KBM-7 (cell line): Measurements from ENCODE around the gene CPA2.
"Not testable (repeated sequence)": the region's sequence is repeated elsewhere in the genome, so short reads cannot be mapped to it uniquely, and the experiment has no call there.

Experiments
- DNase-seq: peaks from one replicate; pipeline ENCODE4 v3.0.0-alpha.2; 2015
- in situ Hi-C: fragments of 300-500 bp; cut with MboI; formaldehyde crosslinking; loops from 2 replicates; pipeline ENCODE4 v1.14.3; 2020; ENCODE audit warnings: low sequenced_read_pairs, low pct_unique_long_range_greater_than_20kb, mixed read lengths

Gene CPA2

DNA sequence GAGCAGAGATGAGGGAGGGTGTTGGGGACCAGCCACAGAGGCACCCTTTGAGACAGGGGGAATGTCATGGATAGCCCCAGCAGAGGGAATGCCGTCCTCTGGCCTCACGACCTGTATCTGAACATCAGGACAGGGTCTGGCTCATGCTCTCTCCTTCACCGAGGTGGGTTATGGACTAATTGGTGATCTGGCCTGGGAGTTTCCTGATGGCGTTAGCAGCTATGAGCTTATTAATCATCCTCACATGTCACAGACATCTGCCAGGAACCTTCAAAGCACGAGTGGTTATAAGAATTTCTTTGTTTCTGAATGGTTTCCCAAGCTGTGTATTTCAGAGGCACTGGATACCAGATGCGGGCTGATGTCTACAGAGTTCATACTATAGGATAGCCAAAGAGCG lies 33.2 kb downstream of the CPA2 start:
- no peak for DNase-seq
- in situ Hi-C loops, result no loop called here

DNA sequence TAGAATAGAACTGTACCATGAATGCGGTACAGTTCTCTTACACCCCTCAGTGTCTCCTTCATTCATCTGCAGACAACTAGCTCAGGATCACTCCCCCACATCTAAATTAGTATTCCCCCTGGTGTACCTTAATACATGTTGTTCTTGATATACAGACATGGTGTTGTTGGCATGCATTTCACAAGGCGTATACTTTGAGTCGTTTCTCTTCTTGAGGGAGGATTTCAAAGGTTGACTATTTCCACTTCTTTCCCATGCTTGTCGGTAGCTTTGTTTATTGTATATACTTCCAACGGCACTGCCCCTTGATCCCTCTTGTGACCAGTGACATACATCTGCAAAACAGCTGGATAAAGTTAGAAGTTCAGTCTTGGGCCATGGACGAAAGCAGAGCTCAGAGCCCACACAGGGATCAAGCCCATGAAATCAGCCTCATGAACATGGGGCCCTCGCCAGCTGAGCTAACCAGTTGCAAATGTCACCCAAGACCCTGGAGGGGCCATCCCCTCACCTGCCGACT lies 34.9 kb downstream of the CPA2 start:
- no peak for DNase-seq
- in situ Hi-C loops, result no loop called here

DNA sequence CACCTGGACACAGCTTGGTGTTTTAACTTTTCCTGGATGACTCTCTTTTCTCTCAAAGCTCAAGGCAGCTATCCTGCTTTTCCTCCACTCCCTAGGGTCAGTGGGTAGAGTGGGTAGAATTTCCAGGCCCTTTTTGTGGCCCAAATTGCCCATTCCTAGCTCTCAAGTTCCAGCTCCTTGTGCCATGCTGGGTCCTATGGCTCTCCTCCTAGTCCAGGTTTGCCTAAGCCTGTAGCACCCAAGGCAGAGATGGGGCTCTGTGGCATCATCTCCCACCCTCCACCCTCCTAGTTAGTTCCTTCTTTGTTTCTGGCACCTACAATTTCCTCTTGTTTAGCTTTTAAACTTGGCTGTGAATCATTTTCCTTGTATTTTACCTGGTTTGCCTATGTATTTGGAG lies 36.0 kb downstream of the CPA2 start:
- no peak for DNase-seq
- in situ Hi-C loops, result no loop called here

DNA sequence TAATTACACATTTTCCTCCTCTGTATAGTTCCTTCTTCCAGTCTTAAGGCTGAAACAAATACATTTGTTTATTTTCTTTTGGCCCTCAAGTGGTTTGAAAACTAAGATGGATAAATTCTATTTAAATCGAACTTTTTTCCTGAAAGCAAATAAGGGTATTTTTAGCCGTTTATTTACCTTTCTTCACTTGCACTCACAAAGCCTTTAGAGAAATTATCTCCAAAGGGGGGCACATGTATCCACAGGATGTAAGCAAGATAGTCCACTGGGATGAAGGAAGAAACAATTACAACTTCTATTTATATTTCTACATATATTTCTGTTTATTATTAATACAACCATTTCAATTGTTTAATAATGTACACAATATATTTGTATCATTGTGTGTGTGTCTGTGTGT lies 36.5 kb downstream of the CPA2 start:
- no peak for DNase-seq
- in situ Hi-C loops, result no loop called here

DNA sequence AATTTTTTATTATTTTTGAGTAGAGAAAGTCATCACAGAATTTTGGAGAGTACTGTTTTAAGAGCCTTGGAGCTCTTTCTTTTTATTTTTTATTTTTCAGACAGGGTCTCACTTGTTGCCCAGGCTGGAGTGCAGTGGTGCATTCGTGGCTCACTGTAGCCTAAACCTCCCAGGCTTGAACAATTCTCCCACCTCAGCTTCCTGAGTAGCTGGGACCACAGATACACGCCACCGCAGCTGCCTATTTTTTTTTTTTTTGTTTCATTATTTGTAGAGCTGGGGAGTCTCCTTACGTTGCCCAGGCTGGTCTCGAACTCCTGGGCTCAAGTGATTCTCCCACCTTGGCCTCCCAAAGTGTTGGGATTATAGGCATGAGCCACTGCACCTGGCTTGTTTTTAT lies 36.9 kb downstream of the CPA2 start:
- in situ Hi-C loops, result no loop called here
- no peak for DNase-seq

DNA sequence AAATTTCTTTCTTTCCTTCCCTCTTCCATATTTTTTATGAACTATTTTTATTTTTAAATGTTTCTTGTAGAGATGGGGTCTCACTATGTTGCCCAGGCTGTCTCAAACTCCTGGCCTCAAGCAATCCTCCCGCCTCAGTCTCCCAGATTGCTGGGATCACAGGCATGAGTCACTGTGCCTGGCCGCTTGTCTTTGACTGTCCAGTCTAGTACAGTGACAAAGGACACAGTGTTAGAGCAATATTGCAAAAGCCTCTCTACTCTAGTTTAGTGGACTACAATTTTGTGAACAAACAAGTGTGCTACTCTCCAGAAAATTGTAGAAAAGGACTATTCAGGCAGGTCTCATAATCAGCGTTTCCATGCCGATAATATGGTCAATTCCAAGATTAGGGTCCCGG lies 37.3 kb downstream of the CPA2 start:
- in situ Hi-C loops, result no loop called here
- no peak for DNase-seq

DNA sequence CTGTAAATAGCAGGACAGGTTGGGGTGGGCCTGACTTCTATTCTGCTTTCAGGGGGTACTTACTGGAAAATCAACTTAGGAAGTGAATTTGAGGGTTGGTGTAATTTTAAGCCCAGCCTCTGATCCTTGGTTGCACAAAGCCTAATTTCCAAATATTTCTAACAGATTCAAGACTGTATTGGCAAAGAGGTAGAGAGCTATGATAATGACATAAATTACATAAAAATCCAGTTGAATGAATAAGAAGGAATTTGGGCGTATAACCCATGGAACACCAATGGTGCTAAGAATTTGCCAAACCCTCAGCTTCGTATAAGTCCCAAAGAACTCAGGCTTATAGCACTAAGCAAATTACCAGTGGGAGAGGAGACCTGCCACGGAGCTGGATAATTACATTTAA lies 38.2 kb downstream of the CPA2 start:
- no peak for DNase-seq
- in situ Hi-C loops, result no loop called here

DNA sequence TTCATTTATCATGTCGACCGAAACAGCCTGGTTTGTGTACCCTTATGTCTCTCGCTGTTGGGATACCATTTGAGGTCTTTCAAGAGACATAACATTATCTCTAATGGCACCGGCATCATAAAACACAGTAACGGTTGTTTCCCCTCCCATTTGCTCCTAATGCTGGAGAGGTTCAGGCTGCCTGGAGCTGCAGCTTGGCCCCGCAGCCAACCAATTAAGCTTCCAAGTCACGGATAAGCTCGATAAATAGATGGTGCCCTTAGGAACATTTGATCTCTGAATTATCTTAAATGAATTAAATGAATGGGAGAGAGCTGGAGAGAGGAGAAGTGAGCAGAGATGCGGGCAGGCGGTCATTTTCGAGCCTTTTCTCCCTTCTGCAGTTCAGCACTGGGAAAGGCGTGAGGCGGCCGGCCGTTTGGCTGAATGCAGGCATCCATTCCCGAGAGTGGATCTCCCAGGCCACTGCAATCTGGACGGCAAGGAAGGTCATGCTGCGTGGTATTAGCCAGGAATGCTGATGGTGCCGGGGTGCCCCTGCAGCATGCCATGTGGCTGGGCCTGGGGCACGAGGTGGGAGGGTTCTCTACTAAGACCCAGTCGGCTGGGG lies 38.9 kb downstream of the CPA2 start:
- in situ Hi-C loops, result no loop called here
- DNase-seq, result no peak

DNA sequence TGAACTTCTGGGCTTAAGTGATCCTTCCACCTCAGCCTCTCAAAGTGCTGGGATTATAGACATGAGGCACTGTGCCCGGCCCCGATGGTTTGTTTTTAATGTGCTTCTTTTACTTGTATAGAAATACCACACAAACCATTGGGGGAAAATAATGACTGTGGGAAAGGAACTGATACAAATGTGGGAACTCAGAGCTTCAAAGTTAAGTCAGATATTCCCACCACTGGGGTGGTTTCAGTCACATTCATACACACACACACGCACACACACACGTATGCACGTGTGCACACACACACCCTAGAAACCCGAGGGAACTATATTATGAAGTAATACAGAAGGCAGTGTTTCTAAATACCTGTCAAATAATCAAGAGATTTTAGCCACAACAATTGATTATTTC lies 43.3 kb downstream of the CPA2 start:
- in situ Hi-C loops, result no loop called here
- DNase-seq, result no peak

DNA sequence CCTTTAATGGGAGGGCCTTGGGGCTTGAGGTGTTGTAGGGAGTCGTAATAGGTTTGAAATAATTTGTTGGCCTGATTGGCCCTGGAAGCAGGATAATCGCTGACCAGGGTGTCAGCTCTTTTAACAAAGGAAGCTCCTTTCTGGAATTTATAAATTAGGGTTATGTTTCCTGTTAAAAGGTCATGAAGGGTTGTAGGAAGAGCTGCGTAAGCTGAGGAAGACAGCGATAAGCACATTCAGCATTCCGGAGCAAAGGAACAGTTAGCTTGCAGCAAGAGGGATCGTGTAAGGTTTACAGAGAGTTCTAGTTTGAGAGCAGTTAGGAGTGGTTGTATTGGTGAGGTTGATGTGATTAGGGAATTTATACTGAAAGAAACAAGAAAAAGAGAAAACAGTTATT lies 47.6 kb downstream of the CPA2 start:
- in situ Hi-C loops, result no loop called here

DNA sequence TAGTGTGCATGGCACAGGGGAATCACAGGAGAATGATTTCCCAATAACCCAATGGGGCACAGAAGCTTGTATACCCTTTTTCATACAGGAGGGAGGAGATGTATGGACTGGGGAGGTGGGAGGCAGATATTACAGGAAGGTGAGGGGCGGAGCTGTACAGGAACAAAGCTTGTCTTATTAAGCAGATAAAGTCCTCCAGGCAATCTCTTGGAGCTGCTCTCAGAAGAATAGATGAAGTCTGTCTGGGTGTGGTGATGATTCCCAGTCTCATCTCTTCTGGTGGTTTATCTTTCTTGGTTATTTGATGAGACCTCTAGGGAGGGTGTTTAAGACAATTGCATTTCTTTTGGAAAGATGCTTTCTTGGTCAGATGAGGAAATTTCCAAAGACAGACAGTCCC lies 52.9 kb downstream of the CPA2 start:
- no peak for DNase-seq
- in situ Hi-C loops, result no loop called here

More for the DNA sequence above, 47.6 kb downstream of the CPA2 start:
- DNase-seq, result no peak

DNA sequence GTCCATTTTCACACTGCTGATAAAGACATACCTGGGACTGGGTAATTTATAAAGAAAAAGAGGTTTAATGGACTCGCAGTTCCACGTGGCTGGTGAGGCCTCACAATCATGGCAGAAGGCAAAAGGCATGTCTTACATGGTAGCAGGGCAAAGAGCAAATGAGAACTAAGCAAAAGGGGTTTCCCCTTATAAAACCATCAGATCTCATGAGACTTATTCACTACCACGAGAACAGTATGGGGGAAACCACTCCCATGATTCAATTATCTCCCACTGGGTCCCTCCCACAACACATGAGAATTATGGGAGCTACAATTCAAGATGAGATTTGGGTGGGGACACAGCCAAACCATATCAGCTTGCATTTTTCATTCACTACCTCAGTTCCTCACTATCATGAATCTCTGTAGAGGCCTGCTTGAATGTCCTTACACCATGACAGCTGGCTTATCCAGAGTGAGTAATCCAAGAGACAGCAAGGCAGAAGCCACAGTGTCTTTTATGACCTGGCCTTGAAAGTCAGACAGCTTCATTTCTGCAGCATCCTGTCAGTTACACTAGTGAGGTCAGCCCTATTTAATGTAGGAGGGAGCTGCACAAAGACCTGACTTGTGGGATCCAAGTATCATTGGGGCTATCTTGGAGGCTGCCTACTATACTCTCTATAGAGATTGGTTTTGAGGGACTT lies 55.0 kb downstream of the CPA2 start:
- DNase-seq, in situ Hi-C loops: not testable (repeated sequence)

DNA sequence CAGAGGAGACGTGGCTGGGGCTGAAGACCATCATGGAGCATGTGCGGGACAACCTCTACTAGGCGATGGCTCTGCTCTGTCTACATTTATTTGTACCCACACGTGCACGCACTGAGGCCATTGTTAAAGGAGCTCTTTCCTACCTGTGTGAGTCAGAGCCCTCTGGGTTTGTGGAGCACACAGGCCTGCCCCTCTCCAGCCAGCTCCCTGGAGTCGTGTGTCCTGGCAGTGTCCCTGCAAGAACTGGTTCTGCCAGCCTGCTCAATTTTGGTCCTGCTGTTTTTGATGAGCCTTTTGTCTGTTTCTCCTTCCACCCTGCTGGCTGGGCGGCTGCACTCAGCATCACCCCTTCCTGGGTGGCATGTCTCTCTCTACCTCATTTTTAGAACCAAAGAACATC lies 56.0 kb downstream of the CPA2 start:
- in situ Hi-C loops, result no loop called here
- no peak for DNase-seq

DNA sequence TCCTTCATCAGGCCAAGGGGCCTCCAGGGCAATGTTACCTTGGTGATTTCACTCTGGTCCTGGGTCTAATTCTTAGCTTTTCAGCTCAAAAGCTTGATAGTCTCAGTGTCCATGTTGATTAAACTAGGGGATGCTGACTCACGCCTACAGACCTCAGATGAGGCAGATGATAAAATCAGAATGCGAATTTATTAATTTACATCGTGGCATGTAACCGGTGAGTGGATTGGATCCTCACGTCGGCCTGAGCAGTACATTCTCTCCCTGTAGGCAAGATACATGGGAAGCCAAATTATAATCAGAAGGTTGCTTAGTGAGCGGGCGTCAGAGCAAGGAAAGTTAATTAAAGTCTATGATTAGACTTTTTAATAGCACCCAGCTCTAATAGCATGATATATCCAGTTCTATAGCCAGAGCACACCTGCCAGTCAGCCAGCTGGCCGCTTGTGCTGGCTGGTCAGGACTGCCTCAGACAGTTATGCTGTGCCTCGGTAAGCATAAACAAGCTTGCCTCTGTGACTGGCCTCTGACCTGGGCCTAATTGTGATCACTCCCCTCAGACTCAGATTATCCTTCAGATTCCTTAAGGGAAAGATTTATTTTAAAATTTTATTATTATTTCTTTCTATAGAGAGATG lies 57.8 kb downstream of the CPA2 start:
- no peak for DNase-seq
- in situ Hi-C loops, result no loop called here

DNA sequence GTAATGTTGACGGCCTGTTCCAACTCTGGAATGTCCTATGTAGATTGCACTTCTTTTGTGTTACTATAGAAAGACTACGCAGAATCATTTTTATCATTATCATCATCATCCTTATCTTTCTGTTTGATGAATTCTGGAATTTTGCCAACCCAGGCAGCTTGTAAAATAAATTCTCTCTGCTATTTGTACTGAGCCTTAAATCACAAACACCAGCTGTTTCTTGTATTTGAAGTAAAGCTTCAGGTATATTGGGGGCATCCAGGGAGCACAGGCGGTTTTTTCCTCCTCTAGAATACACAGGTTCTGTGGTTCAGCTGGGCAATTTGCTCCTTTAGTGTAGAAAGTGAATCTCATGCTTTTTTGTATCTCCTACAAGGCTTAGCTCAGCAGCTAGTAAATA lies 63.0 kb downstream of the CPA2 start:
- in situ Hi-C loops, result no loop called here
- no peak for DNase-seq

DNA sequence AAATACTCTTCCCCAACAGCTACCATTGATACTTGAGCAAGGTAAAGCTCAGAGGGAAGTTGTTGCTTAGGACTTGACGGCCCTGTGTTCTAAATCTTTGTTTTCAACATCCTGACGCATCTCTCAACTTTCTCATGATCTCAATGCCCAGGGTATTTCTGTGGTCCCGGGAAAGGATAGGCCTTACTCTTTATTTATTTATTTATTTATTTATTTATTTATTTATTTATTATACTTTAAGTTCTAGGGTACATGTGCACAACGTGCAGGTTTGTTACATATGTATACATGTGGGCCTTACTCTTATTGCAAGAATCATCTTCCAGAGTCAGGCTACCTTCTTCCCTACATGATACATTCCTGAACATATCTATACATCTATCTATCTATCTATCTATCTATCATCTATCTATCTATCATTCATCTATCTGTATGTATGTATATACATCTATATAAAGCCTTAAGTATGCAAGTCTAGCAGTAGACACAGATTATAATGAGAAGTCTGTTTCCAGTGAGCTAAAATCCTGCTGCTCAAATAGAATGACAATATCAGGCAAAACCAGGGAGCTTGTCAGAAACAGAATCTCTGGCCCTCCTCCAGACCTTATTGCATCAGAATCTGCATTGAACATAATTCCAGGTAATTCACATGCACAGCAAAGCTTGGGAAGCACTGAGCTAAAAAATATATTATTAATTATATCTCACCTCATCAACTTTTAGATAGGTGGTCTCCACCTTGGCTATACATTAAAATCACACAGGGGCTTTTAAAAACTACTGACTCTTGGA lies 65.8 kb downstream of the CPA2 start:
- DNase-seq, result no peak
- in situ Hi-C loops, result no loop called here

DNA sequence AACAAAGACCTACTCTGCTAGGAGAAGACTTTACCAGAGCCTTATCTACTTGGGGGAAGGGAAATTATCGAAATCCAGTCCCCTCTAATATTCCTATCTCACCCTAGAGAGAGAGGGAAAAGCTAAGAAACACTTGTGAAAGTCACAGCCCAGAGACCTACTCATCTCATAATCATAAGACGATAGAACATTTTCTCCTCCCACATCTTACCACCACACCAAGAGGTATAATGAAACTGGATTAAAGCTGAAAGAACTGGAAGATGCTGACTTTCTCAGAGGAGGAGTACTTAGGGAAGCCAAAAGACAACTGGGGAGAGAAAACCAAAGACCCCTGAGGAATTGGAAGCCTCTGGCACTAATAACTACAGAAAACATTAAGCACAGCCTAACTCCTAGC lies 67.2 kb downstream of the CPA2 start:
- DNase-seq, result no peak
- in situ Hi-C loops, result no loop called here

DNA sequence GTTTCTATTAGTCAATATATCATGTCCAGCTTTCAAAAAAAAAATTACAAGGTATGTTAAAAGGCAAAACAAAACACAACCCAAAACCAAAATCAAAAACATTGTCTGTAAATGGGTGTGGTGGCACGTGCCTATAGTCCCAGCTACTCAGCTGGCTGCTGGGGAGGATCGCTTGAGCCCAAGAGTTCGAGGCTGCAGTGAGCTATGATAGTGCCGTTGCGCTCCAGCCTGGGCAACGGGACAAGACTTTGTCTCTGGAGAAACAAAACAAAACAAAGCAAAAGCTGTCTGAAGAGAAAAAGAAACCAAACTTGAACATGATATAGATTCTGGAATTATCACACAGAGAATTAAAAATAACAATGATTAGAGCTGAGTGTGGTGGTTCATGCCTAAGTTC lies 67.6 kb downstream of the CPA2 start:
- no peak for DNase-seq
- in situ Hi-C loops, result no loop called here

DNA sequence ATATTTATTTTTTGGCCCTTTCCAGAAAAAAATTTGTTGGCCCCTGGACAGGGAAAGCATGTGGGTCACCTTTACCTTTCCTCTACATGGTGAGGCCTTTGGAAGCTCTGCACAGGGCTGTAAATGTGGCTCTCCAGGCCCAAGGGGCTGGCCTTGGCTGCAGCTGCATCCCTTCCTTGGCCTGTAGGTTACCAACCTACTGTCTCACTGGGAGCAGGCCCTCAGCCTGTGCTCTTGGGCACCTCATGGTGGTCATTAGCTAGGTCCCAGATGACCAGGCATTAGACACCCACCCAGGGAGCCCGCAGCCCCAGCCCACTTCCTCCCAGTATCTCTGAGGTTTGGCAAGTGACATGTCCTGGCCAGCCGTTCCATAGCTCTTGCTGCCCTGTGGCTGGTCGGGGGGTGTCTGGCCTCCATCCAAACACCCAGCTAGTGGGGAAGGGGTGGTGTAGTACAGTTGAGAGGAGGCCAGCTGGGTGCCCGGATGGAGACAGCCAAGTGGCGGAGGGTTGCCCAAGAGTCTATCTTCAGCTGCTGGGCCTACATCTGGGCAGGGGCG lies 70.8 kb downstream of the CPA2 start:
- DNase-seq, result no peak
- in situ Hi-C loops, result no loop called here

DNA sequence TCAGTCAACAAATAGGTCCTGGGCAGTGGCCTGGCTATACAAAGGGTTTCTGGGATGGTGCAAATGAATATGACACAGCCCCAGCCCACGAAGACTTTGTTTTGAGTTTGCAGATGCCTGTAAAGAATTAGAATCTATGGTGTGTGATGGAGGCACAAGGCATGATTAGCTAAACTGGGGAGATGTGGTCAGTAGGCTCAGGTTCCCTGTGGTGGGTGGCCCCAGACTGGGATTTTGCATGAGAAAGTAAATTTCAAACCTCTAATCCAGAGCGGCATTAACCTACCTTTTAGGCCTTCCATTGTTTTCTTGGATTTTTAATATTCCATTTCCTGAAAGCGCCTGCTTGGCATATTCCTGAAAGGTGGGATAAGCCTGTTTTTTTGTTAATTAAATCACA lies 71.6 kb downstream of the CPA2 start:
- in situ Hi-C loops, result no loop called here
- DNase-seq, result no peak
